ENCODE data around the gene CATSPERZ.

Gene CATSPERZ
- total RNA-seq = 0 reads per million in 2 experiments

DNA sequence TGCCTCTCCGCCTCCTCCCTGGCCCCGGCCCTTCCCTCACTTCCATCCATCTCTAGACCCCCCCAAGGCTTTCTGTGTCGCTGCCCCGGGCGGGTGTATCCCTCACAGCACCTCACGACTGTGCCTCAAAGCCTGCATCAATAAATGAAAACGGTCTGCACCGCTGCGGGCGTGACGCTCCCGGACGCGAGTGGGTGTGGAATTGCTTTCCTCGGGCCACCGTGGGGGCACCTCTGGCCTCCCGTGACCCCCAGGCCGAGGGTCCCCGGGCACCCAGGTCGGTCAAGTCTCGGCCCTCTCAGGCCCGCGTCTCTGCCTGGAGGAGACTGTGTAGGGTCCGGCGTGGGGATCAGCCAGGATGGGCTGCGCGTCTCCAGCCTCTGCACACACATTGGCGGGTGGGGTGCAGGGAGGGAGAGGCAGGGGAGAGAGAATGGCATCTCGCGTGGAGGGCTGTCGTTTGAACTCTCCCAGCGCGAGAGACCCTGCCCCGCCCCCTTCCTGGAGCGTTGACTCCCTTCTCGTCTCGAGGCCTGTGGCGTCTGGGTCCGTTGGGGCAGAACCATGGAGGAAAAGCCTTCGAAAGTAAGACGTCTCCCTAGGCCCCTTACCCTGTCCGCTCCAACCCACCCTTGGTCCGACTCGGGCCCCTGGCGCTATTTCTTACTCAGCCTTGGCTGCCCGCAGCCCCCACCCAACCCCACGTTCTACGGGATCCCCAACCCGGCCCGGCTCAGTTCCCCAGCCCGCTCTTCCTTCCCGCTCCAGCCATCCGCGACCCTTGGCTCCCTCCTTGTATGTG lies at the start of gene CATSPERZ:
Gene CATSPERZ (plus strand): TSS at position 512 of the 802 bp plus-strand sequence. CDS start 53 bp downstream, at position 565.
- no peak for DNase-seq (ENCODE audit: low read depth)

GRCh38 chr11:64250415-64251015 lies 49.6 kb upstream of the CATSPERZ start:
- no peak for DNase-seq (ENCODE audit: low read depth)

GRCh38 chr11:64251016-64251752 lies 49.0 kb upstream of the CATSPERZ start, which contains the start of gene PLCB3:
PLCB3 (plus strand) TSS chr11:64251530; CDS start chr11:64251650, 120 bp downstream.
- DNase-seq (ENCODE audit: low read depth) = peak; percentile 41

DNA sequence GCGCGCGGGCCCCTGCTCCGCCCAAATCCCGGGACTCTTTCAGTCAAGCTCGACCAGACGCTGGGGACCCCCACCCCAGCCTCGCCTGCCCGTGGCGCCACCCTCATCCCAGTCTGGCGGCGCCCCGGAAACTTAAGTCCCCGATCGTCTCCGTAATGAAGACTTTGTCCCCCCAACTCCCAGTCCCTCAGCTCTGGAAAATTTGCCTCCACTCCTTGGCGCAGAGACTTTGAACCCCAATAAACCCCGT lies 48.5 kb upstream of the CATSPERZ start:
- no peak for DNase-seq (ENCODE audit: low read depth)

DNA sequence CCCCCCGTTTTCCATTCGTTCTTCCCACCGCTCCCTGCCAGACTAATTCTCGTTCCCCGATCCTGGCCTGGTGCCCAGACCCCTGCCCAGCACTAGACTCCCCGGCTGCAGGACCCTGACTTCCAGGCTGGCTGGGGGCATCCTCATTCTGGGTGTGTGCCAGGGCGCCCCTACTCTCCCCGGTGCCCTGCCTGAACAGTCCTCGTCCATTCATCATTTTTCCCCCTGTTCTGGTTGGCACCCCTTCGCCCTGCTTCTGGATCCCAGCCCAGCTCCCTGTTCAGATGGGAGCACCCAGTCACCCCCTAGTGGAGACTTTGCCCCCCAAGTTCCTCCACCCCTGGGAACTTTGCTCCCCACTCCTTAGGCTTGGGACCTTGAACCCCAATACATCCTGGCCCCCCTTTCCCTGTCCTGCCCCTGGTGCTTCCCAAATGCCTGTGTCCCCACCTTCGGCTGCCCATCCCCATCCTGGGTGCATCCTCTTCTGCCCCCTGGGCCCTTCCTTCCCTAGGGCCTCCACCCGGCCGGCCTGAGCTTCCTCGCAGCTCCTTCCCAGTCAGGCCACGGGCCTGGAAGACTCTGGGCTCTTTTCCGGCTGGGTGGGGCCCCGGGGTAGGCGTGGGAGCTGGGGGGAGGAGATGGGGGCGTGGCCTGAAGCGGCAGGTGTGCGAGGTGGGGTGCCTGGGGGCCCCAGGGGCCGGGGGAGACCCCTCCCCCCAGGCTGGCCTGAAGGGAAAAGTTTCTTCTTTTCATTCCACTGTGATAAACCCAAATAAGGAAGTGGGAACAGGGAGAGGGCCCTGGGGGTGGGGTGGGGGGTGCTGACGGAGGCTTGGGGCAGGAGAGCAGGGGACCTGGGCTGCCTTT lies 47.9 kb upstream of the CATSPERZ start:
- no peak for DNase-seq (ENCODE audit: low read depth)

GRCh38 chr11:64253043-64253442 lies 47.1 kb upstream of the CATSPERZ start:
- no peak for DNase-seq (ENCODE audit: low read depth)

GRCh38 chr11:64253481-64253880 lies 46.7 kb upstream of the CATSPERZ start:
- no peak for DNase-seq (ENCODE audit: low read depth)

DNA sequence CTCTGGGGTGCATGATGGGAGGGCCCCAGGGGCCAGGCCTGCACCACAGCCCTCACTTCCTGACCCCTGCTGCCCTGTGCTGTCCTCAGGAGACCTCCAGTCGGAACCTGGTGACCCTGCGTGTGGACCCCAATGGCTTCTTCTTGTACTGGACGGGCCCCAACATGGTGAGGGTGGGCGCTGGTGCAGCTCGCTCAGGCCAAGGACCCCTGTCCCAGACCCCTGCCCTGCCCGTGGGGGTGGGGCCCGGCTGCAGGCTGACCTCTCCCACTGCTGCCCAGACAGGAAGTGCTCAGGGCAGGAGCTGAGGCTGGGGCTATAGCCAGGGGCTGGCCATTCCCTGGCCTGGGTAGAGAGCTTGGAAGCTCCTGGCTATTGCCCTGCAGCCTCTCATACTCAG lies 45.8 kb upstream of the CATSPERZ start:
- DNase-seq (ENCODE audit: low read depth) = no peak

DNA sequence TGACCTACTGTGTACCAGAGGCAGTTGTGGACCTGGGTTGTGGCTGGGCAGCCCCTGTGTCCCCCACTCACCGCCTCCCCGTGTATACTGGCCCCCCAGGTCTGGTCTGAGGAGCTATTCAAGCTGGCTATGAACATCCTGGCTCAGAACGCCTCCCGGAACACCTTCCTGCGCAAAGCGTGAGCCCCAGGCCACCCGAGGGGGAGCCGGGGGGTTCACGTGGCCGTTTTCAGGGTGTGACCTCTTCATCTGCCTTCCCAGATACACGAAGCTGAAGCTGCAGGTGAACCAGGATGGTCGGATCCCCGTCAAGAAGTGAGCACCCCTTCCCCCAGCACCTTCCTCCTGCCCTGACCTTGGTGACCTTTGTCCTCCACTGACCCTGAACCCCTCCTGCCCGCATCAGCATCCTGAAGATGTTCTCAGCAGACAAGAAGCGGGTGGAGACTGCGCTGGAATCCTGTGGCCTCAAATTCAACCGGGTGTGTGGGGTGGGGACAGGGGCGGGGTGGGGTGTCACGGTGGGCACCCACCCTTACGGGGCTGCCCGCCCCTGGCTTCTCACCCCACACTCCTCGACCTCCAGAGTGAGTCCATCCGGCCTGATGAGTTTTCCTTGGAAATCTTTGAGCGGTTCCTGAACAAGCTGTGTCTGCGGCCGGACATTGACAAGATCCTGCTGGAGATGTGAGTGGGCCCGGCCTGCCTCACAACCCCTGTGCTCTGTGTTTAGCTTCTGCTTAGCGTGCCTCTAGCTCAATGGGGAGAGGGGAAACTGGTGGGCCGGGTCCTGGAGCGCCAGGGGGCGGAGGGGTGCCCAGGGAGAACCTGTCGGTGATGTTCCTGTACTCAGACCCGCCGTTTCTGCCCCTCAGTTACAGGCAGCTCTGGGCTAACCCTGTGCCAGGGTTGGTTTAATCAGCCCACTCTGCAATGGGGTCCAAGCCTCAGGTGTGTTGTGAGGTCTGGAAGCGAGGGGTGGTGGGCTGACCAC lies 44.7 kb upstream of the CATSPERZ start:
- DNase-seq (ENCODE audit: low read depth) = no peak

- DNase-seq (ENCODE audit: low read depth) = no peak
Observed at GRCh38 chr11:64256300-64256699, 43.9 kb upstream of the CATSPERZ start.

- no peak for DNase-seq (ENCODE audit: low read depth)
Observed at GRCh38 chr11:64258356-64258755, 41.8 kb upstream of the CATSPERZ start.

GRCh38 chr11:64258946-64259532 lies 41.1 kb upstream of the CATSPERZ start:
- no peak for DNase-seq (ENCODE audit: low read depth)

- no peak for DNase-seq (ENCODE audit: low read depth)
Observed at GRCh38 chr11:64259533-64260067, 40.6 kb upstream of the CATSPERZ start.

- DNase-seq (ENCODE audit: low read depth) = no peak
Observed at GRCh38 chr11:64260147-64260708, 39.9 kb upstream of the CATSPERZ start.

DNA sequence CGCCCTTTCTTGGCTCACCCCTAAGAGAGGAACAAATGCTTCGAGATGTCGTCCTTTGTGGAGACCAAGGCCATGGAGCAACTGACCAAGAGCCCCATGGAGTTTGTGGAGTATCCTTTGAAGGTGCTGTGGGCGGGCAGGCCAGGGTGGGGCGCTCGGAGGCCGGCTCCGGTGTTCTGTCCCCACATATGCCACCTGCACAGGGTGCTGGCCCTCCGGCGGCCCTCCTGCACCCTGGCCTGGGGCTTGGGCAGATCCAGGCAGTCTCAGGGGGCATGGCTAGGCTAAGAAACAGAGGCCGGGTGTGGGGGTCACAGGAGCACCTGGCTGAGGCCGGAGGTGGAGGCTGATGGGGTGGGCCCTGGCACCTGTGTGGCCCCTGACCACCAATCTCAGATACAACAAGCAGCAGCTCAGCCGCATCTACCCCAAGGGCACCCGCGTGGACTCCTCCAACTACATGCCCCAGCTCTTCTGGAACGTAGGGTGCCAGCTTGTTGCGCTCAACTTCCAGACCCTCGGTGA lies 38.5 kb upstream of the CATSPERZ start:
- DNase-seq (ENCODE audit: low read depth) = no peak

- DNase-seq (ENCODE audit: low read depth) = no peak
Observed at GRCh38 chr11:64262271-64263002, 37.7 kb upstream of the CATSPERZ start.

DNA sequence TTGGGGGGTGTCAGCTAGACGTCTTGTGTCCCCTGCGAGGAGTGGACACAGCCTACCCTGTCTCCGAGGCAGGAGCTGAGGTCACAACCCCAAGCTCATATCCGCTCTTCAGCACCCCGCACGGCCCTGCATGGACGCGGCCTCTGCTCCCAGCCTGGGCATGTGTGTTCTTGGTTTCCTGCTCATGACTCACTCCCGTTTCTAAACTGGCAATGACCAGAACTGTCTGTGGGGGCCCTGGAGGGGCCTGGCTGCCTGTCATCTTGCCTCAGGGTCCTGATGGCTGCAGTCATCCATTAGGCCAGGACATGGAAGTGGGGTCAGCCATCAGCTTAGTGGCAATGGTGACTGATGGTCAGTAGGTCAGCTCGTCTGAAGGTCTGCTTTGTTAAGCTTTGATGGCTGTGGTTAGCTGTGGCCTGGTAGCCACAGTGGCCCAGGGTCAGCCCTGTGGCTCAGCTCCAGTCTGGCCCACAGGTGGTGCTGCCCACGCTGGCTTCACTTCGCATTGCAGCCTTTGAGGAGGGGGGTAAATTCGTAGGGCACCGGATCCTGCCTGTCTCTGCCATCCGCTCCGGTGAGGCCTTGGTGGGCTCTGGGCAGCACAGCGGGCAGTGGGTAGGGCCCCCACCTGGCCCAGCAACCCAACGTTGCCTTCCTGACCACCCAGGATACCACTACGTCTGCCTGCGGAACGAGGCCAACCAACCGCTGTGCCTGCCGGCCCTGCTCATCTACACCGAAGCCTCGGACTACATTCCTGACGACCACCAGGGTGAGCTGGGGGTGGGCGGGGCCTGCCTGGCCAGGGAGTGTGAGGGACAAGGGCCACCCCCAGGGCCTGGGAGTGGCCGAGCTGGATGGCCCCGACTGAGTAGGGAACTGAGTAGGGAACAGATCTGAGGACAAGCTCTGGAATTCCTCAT lies 36.9 kb upstream of the CATSPERZ start:
- DNase-seq (ENCODE audit: low read depth) = no peak

DNA sequence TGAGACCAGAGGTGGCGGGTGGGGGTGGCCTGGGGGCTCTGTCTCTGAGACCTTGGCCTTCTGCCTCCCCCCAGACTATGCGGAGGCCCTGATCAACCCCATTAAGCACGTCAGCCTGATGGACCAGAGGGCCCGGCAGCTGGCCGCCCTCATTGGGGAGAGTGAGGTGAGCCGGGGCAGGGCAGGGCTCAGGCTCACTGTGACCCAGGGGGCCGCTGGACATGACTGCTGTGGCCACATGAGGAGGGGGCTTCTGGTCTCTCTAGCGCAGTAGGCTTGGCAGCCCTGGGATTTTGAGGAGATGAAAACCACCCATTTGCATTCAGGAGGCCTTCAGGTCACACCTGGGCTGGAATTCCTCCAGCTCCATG lies 36.2 kb upstream of the CATSPERZ start:
- no peak for DNase-seq (ENCODE audit: low read depth)

Data from T follicular helper cell (primary cell).